Osteoblast (primary cell): ENCODE data around the gene HLA-DQA2. TPM values are rescaled to one million over a fixed set of nuclear protein-coding genes. Genes with fewer than 3 reads are reported as not detected.
A peak's percentile ranks its signal among the peaks of the same experiment; 100 is the strongest.

ENCODE experiments used
- DNase-seq: peaks from one replicate; pipeline ENCODE4 v3.0.0; 2011; ENCODE audit warnings: low spot score, mixed read lengths; ENCODE audit not compliant: insufficient read length; ENCODE audit errors: missing footprints
- H2AFZ ChIP-seq: 2 replicates; pipeline ENCODE4 v1.6.0; 2011; ENCODE audit warnings: mild to moderate bottlenecking, low read length
- H3K27ac ChIP-seq: 2 replicates; pipeline ENCODE4 v1.5.1; 2011; ENCODE audit warnings: mild to moderate bottlenecking, low read depth, low read length, moderate library complexity
- H3K27me3 ChIP-seq: 2 replicates; pipeline ENCODE4 v1.6.0; 2012; ENCODE audit warnings: mild to moderate bottlenecking, control low read depth, inconsistent platforms, low read length, moderate library complexity; ENCODE audit not compliant: insufficient read depth
- H3K36me3 ChIP-seq: 2 replicates; pipeline ENCODE4 v1.5.1; 2011; ENCODE audit warnings: mild to moderate bottlenecking, low read length, control low read depth, moderate library complexity; ENCODE audit not compliant: insufficient read depth
- H3K4me1 ChIP-seq: 2 replicates; pipeline ENCODE4 v1.5.1; 2011; ENCODE audit warnings: mild to moderate bottlenecking, low read length, control low read depth, moderate library complexity; ENCODE audit not compliant: insufficient read depth
- H3K4me2 ChIP-seq: 2 replicates; pipeline ENCODE4 v1.6.0; 2011; ENCODE audit warnings: mild to moderate bottlenecking, low read length; ENCODE audit not compliant: insufficient read depth
- H3K4me3 ChIP-seq: fragments of 200-600 bp; sonication (generic); 3 replicates; pipeline ENCODE4 v1.5.1; 2012; ENCODE audit warnings: mild to moderate bottlenecking, low read length, inconsistent platforms; ENCODE audit not compliant: insufficient read depth
- H3K79me2 ChIP-seq: 2 replicates; pipeline ENCODE4 v1.6.0; 2012; ENCODE audit warnings: mild to moderate bottlenecking, low read length, control low read depth, inconsistent platforms; ENCODE audit not compliant: insufficient read depth
- H3K9me3 ChIP-seq: 2 replicates; pipeline ENCODE4 v1.5.1; 2011; ENCODE audit warnings: low read depth, low read length, control low read depth
- H4K20me1 ChIP-seq: 2 replicates; pipeline ENCODE4 v1.6.0; 2012; ENCODE audit warnings: mild to moderate bottlenecking, low read length, control low read depth; ENCODE audit not compliant: insufficient read depth
- total RNA-seq: library from RNA; depleted of rRNA; stranded (reverse); fragments of >200 nt; gene quantifications from 2 replicates; pipeline ENCODE4 v1.2.3, GENCODE V29; 2012
- TF ChIP-seq, protein P1 (sequence below): IDR thresholded peaks from 2 replicates; pipeline ENCODE4 v1.5.1; 2011; ENCODE audit warnings: mild to moderate bottlenecking, low read depth, low read length, moderate library complexity; ENCODE audit errors: extremely low read depth

Gene HLA-DQA2
- total RNA-seq, 1 donor: not detected

DNA sequence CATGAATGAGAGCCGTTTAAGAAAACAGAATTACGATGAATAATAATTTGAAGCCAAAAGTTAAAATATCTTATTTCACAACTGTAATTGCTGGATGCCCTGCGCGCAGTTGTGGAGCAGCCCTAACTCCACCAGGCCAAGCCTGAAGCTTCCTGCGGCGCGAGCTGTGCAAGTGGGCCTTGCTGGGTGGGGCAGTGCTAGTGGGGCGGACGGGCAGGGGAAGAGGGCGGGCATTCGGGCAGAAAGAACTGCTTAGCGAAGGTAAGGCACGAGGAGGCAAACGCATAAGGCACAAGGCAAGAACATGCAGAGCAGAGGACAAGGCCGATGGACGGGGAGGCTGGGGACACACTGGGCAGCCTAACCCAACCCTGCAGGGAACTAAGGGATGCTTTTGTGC, 19.9 kb downstream of the HLA-DQA2 start:
- TF ChIP-seq, protein P1, sequence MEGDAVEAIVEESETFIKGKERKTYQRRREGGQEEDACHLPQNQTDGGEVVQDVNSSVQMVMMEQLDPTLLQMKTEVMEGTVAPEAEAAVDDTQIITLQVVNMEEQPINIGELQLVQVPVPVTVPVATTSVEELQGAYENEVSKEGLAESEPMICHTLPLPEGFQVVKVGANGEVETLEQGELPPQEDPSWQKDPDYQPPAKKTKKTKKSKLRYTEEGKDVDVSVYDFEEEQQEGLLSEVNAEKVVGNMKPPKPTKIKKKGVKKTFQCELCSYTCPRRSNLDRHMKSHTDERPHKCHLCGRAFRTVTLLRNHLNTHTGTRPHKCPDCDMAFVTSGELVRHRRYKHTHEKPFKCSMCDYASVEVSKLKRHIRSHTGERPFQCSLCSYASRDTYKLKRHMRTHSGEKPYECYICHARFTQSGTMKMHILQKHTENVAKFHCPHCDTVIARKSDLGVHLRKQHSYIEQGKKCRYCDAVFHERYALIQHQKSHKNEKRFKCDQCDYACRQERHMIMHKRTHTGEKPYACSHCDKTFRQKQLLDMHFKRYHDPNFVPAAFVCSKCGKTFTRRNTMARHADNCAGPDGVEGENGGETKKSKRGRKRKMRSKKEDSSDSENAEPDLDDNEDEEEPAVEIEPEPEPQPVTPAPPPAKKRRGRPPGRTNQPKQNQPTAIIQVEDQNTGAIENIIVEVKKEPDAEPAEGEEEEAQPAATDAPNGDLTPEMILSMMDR: no peak
- no peak overlapping the region for H3K27ac ChIP-seq
- no peaks in the 10 kb centered on the region for H3K4me1 ChIP-seq
- H3K36me3 ChIP-seq: no peaks in the 10 kb centered on the region
- no peak overlapping the region for H3K4me2 ChIP-seq
- no peaks in the 10 kb centered on the region for H3K9me3 ChIP-seq
- H3K4me3 ChIP-seq: no peak overlapping the region
- no peak overlapping the region for H2AFZ ChIP-seq
- no peak for DNase-seq
- no peaks in the 10 kb centered on the region for H3K79me2 ChIP-seq
- H4K20me1 ChIP-seq: no peaks in the 10 kb centered on the region
- peaks cover 23% of the 10 kb centered on the region for H3K27me3 ChIP-seq

DNA sequence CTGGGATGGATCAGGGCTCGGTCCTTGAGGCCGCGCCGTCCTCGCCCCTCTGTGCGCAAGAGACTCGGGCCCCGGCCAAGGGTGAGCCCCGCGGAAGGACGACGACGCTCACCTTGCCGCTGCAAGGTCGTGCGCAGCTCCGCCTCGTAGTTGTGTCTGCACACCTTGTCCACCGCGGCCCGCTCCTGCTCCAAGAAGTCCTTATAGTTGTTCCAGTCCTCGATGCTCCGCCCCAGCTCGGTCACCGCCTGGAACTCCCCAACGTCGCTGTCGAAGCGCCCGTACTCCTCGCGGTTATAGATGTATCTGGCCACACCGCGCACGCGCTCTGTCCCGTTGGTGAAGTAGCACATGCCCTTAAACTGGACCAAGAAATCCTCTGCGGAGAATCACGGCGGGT, 20.4 kb downstream of the HLA-DQA2 start:
- TF ChIP-seq, protein P1: no peak
- Histone ChIP-seq H3K9me3 (no peaks in the 10 kb centered on the region), H3K27ac (no peak overlapping the region), H3K4me3 (no peak overlapping the region), H3K4me1 (no peaks in the 10 kb centered on the region), H2AFZ (no peak overlapping the region), H3K4me2 (no peak overlapping the region), H3K79me2 (no peaks in the 10 kb centered on the region), H4K20me1 (no peaks in the 10 kb centered on the region), H3K27me3 (peaks cover 23% of the 10 kb centered on the region), H3K36me3 (no peaks in the 10 kb centered on the region)
- no peak for DNase-seq

DNA sequence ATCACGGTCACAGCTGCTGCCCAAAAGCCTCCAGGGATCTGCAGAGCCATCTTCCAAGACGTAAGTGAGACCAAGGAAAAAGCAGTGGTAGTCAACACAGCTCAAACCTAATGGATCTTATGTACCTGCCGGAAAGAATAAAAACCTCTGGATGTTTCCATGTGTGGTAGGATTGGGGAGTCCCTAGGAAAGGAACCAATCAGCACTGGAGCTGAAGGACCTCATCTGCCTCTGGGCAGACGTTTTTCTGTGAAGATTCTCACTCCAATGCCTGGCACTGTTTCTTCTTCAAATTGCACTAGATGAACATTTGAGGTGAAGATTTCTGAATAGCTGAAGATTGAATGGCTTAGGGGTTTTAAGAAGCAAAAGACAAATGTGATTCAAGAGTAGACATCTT, 22.2 kb downstream of the HLA-DQA2 start, which contains the start of gene HLA-DQB2:
HLA-DQB2 (minus strand) TSS at position 112 of the 400 bp plus-strand sequence; CDS start at position 50, 62 bp downstream.
- TF ChIP-seq, protein P1: no peak
- no peaks in the 10 kb centered on the region for H3K9me3 ChIP-seq

DNA sequence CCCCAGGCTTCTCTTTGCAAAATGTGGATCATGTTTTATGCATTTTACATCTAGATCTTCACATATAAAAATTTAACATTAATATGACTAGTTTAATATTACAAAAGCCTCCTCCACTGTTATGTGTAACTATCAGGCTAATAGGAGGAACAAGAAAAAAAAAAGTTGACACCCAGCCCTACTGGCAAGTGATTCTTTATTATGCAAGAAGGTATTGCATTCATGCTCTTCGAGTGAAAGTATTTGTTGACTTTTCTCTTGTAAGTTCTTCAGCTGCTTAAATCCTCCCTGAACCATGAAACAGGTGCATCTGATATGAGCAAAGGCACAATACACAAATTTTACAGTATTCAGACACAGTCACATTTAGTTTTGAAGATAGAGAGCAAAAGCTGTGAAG, 22.9 kb downstream of the HLA-DQA2 start:
- Histone ChIP-seq H3K4me1 (no peaks in the 10 kb centered on the region), H2AFZ (no peak overlapping the region), H3K27ac (no peak overlapping the region), H3K9me3 (no peaks in the 10 kb centered on the region), H4K20me1 (no peaks in the 10 kb centered on the region), H3K4me3 (no peak overlapping the region), H3K79me2 (no peaks in the 10 kb centered on the region), H3K27me3 (peaks cover 29% of the 10 kb centered on the region), H3K36me3 (no peaks in the 10 kb centered on the region), H3K4me2 (no peak overlapping the region)
- TF ChIP-seq, protein P1: no peak
- no peak for DNase-seq

More for the DNA sequence above, 22.2 kb downstream of the HLA-DQA2 start, which contains the start of gene HLA-DQB2:
- H3K4me1 ChIP-seq: no peaks in the 10 kb centered on the region
- H3K4me2 ChIP-seq: no peak within 1 kb of the TSS
- H2AFZ ChIP-seq: no peak within 1 kb of the TSS
- peak; percentile 62 for DNase-seq
- no peaks in the 10 kb centered on the region for H4K20me1 ChIP-seq
- H3K27ac ChIP-seq: no peak within 1 kb of the TSS
- H3K27me3 ChIP-seq: peaks cover 29% of the 10 kb centered on the region
- H3K36me3 ChIP-seq: no peaks in the 10 kb centered on the region
- no peak within 1 kb of the TSS for H3K4me3 ChIP-seq
- H3K79me2 ChIP-seq: no peaks in the 10 kb centered on the region
